ENCODE results near the gene CLN6.
"Not testable (repeated sequence)": the region's sequence is repeated elsewhere in the genome, so short reads cannot be mapped to it uniquely, and the experiment has no call there.

CLN6 gene

DNA sequence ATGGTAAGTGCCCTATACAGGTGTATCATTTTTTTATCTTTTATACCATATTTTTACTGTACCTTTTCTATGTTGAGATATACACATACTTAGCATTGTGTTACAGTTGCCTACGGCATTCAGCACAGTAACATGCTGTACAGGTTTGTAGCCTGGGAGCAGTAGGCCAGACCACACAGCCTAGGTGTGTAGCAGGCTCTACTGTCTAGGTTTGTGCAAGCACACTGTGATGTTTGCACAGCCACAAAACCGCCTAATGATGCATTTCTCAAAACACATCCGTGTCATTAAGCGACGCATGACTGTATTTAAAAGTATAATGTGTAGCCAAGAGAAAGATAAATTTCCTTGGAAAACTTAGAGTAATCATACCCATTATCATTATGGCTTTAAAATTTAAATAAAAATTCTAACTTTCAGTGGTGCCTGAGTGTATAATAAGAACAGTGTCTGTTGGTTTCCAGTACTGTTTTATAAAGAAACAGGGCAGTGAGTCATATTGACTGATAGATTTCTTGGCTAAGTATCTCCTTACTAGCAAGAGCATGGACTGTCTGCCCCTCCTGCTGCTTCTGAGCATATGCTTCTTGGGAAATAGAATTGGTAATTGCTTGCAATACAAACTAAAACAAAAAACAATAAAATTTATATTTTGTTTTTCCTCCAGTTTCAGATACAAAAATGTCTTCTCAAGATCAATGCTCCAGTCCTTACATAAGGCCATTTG, 42.7 kb downstream of the CLN6 start:
- no peak for DNase-seq

DNA sequence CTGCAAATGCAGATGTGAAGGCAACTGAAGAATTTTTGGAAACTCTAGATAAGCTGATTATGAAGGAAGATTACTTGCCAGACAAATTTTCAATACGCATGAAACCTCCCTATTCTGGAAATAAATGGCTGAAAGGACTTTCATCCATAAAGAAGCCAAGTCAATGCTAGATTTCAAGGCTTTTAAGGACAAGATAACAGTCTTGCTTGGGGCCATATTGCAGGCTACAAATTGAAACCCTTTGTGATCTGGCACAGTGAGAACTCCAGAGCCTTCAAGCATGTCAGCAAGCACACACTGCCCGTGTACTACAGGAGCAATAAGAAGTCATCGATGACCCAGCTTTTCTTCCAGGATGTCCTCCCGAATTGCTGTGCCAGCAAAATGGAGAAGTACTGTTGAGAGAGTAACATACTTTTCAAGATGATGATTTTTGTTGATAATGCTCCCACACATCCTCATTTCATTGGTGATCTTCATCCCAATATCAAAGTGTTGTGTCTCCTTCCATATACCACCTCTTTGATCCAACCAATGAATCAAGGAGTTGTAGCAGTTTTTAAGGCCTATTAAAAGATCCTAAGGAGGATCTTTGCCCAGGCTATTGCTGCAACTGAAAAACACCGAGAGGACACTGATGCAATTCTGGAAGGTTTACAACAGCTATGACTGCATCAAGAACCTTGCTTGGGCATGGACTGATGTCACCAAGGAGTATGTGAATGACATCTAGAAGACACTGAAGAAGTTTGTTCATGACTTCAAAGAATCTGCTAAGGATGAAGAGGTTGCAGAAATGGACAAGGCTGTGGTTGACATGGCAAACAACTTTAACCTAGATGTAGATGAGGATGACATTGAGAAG, 44.7 kb downstream of the CLN6 start:
- DNase-seq = no peak

DNA sequence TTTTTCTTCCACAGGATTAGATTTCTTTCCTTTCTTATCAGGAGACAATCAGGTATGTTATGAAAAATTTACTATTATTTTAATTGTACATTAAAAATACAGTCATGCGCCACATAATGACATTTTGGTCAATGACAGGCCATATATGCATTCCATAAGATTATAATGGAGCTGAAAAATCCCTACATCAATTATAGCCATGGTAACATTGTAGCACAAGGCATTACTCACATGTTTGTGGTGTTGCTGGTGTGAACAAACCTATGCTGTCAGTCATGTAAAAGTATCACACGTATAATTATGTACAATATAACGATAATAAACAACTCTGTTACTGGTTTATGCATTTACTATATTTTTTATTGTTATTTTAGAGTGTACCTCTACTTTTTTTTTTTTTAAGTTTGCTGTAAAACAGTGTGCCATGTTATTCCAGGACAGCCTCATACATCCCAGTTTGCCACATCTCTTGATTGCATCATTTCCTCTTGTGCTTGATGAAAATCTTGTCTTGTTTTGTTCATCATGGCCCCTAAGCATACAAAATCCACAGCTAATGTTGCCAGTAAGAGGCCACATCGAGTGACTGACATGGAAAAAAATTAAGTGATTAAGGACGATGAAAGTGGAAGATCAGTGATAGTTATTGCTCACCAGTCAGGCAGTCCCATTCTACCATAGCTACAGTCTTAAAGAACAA, 45.8 kb downstream of the CLN6 start:
- DNase-seq = no peak

DNA sequence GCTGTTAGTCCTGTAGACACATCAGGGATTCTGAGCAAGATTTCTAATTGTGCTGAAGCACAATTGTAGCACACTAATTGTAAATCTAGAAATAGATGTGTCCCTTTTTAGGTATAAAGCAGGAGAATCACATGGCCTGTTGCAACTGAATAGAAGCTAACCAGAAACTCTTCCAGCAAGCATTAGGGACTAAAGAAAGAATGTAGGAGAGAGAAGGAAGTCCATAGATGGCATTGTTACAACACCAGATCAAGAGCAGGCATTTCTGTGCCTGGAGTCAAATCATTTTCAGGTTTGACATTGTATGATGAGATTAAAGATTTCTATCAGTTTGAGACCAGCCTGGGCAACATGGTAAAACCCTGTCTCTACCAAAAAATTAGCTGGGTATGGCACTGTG, 51.8 kb downstream of the CLN6 start:
- DNase-seq = no peak

DNA sequence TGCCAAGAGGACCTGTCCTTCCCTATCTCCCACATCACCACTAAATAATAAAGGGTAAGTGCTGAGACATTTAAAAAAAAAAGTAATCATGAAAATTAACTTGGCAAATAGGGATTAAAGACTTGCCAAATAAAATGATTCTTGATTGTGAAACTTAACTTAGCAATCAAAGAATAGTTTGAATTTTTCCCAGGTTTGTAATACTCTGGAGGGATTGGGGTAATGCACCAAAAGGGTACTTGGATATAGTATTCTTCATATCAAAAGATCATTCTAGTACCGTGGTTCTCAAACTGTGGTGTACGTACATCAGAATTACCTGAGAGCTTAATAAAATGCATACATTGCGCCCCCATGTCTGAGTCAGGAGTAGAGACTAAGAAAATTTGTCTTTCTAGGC, 52.9 kb downstream of the CLN6 start:
- DNase-seq = no peak

DNA sequence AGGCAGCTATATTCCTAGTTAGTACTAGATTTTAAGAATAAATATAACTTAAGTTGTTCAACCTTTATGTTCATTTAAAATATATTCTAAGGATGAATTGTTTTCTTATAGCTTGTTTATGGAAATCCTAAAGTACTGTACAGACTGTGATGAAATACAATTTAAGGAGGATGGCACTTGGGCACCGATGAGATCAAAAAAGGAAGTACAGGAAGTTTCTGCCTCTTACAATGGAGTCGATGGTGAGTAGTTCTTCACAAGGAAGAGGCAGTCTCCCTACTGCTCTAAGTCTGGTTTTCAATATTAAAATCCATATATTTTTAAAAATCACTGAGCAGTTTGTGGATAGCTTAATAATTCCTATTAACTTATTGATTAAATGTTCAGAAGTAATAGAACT, 54.0 kb downstream of the CLN6 start:
- no peak for DNase-seq

DNA sequence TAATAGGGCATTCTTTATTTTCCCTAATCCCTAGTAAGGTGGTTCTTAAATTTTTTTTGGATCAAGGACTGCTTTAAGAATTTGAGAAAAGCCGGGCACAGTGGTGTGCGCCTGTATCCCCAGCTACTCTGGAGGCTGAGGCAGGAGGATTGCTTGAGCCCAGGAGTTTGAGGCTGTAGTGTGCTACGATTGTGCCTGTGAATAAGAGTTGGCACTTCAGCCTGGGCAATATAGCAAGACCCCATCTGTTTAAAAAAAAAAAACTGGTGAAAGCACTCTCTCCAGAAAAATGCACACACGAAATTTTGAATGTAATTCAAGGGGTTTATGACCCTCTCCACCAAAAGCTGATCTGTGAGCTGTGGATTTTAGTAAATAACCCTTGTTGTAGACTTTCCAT, 56.4 kb downstream of the CLN6 start:
- DNase-seq = no peak

DNA sequence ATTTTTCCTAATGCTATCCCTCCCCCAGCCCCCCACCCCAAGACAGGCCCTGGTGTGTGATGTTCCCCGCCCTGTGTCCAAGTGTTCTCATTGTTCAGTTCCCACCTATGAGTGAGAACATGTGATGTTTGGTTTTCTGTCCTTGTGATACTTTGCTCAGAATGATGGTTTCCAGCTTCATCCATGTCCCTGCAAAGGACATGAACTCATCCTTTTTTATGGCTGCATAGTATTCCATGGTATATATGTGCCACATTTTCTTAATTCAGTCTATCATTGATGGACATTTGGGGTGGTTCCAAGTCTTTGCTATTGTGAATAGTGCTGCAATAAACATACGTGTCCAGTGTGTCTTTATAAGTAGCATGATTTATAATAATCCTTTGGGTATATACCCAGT, 57.5 kb downstream of the CLN6 start:
- not testable (repeated sequence) for DNase-seq

DNA sequence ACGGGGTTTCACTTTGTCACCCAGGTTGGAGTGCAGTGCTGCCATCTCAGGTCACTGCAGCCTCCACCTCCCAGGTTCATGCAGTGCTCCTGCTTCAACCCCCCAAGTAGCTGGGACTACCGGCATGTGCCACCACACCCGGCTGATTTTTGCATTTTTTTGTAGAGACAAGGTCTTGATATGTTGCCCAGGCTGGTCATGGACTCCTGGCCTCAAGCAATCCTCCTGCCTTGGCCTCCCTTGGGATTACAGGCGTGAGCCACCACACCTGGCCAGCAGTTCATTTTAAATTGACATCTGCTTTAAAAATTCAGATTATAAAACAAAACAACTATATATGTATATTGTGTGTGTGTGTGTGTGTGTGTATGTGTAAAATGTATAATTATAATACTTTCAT, 62.7 kb downstream of the CLN6 start:
- DNase-seq = no peak

DNA sequence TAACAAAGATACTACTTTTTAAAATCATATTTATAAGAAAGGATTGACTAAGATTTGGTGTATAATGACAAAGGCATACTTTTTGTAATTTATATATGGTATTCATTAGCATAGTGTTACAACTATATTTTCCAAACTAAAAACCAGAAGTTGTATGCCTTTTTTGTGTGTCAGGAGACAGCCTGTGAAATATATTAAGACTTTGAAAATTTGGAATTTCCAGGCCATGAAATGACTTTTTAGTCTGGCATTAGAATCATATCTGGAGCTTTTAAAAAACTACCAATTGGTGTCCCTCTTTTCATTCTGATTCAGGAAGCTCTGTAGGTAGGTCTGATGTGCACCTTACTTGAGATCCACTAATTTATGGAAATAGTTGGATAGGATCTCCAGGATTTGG, 66.3 kb downstream of the CLN6 start:
- DNase-seq = no peak

DNA sequence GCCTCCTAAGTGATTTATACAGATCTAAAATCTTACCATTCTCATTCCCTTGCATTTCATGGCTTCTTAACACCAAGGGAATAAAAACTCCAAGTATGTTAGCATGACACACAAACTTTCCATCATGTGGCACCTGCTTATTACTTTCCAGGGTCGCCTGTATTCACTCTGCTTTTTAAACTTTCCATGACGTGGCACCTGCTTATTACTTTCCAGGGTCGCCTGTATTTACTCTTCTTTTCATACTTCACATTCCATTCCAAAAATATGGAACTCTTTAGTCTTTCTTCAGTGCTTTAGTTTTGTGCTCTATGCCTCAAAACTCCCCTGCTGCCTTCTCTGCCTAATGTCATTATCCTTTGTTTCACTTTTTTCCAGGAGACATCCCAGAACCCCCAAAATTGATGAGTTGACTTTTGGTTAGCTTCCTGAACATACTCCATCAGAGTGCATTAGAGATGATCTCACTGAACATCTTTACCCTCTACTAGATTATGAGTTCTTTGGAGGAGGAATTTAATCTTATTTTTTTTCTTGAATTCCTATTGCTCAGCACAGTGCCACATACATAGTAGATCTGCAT, 71.4 kb downstream of the CLN6 start:
- DNase-seq = no peak

DNA sequence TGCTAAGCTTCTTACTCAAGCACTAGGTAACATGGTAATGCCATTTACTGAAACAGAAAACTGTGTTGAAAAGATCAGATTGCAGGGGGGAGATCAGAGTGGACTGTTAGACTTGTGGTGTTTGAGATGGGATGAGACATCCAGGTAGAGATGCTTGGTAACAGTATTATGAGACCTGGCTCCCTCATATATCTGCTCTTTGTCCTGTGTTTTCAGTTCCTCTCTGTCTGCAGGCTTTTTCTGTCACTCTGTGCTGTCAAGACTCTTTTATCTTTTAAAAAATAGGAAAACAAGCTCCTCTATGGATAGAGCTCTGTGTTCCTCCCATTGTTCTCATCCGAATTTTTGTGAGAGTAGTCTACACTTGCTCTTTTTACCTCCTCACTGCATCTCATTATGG, 72.5 kb downstream of the CLN6 start:
- DNase-seq = no peak

Data from activated CD4-positive, alpha-beta T cell treated with anti-CD3 and anti-CD28 coated beads, Interleukin-2, amount 50 U/mL, for 16 hours (primary cell).